Stimulated activated CD4-positive, alpha-beta T cell treated with anti-CD3 and anti-CD28 coated beads, Interleukin-12 subunit alpha, Interleukin-12 subunit beta, amount 100 ng/mL, for 24 hours (primary cell): ENCODE measurements around the gene PDZD7.
"Not testable (repeated sequence)": the region's sequence is repeated elsewhere in the genome, so short reads cannot be mapped to it uniquely, and the experiment has no call there.

Experiments
- DNase-seq, 2 experiments: peaks; one replicate each; pipeline ENCODE4 v3.0.0-alpha.2; 2020; ENCODE audit warnings: low read depth in 2 of 2

PDZD7 gene

DNA sequence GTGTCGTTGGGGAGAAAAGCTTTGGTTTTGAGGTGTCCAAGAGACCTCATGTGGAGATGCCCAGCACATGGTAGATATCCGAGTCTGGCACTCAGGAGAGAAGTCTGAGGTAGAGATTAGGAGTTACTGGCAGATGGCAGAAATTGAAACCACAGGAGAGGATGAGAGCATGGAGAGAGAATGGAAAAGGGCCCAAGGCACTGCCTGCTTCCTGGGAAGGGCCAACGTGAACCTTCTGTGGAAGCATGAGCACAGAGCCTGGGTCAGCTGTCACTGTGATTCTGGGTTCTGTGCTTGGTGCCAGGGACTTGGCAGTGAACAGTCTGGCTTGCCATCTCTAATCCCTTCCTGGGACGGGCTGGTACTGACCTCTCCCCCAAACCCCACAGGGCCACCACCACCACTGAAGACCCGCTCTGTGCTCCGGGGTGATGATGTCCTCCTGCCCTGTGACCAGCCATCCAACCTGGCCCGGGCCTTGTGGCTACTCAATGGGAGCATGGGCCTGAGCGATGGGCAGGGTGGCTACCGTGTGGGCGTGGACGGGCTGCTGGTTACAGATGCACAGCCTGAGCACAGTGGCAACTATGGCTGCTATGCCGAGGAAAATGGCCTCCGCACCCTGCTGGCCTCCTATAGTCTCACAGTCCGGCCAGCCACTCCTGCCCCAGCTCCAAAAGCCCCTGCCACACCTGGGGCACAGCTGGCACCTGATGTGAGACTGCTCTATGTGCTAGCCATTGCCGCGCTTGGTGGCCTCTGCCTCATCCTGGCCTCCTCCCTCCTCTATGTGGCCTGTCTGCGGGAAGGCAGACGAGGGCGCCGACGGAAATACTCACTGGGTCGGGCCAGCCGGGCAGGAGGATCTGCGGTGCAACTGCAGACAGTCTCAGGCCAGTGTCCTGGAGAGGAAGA, 47.8 kb downstream of the PDZD7 start:
- no peak for DNase-seq

DNA sequence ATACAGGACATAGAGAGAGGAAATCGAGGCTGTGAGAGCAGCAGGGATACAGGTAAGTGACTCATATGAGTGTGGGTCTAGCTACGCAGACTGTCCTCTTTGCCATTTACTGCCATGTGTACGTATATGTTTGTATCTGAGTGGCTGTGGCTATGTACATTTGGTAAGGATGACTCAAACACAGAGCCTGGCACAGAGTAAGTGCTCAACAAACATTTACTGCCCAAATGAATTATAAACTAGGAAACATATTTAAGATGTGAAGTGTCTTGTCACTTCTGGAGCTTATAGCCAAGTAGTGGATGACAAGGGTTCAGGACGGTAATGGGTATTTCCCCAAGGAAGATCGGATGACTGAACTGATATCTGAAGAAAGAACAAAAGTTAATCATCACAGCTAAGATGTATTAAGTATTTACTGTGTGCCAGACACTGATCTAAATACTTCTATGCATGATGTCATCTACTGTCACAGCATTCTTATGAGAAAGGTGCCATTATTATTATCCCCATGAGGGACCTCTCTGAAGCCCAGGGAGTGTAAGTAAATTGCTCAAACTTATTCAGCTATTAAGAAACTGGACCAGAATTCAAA, 49.7 kb downstream of the PDZD7 start:
- DNase-seq, result no peak

DNA sequence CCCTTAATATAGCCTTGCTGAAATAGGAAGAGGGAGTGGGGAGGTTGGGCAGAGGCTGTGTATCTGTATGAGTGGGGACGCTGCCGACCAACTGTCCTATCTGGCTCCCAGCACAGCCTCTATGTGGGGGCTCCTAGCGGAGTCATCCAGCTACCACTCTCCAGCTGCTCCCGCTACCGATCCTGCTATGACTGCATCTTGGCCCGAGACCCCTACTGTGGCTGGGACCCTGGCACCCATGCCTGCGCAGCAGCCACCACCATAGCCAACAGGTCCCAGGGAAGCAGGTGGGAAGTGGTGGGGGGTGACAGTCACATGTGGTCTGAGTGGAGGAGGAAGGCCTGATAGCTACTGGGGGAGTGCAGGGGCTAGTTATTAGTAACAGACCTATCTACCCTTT, 50.2 kb downstream of the PDZD7 start:
- DNase-seq, result no peak

DNA sequence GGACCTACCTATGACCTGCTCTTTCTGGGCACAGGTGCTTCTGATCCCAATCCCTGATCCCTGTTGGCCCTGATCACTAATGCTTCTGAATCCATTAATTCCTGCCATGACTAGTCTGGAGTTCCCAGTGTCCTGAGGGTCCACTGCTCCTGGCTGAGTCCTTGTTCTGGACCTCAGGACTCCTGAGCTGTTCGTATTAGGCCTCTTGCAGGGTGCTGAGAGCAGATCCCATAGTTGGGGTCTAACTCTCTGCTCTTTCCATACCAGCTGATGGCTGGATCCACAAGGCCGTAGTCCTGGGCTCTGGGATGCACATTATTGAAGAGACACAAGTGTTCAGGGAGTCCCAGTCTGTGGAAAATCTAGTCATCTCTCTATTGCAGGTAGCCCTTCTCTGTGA, 50.6 kb downstream of the PDZD7 start:
- DNase-seq, result no peak

DNA sequence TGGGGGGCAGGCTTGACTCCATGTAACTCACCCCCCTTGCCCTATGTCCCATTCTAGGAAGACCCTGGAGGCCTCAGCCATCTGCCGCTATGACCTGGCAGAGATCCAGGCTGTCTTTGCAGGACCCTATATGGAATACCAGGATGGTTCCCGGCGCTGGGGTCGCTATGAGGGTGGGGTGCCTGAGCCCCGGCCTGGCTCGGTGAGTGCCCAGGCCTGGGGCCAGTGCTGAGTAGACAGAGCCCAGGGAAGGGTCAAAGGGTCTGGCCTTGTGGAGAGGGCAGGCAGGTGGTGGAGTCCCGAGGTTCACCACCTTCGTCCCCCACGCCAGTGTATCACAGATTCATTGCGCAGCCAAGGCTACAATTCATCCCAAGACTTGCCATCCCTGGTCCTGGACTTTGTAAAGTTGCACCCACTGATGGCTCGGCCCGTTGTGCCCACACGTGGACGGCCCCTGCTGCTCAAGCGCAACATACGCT, 51.1 kb downstream of the PDZD7 start:
- DNase-seq, result no peak

DNA sequence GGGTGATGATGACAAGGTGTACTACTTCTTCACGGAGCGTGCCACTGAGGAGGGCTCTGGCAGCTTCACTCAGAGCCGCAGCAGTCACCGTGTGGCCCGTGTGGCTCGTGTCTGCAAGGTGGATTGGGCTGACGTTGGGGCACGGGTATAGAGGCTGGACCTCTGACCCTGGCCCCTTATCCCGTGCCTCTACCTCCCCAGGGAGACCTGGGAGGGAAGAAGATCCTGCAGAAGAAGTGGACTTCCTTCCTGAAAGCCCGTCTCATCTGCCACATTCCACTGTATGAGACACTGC, 52.1 kb downstream of the PDZD7 start:
- no peak for DNase-seq

DNA sequence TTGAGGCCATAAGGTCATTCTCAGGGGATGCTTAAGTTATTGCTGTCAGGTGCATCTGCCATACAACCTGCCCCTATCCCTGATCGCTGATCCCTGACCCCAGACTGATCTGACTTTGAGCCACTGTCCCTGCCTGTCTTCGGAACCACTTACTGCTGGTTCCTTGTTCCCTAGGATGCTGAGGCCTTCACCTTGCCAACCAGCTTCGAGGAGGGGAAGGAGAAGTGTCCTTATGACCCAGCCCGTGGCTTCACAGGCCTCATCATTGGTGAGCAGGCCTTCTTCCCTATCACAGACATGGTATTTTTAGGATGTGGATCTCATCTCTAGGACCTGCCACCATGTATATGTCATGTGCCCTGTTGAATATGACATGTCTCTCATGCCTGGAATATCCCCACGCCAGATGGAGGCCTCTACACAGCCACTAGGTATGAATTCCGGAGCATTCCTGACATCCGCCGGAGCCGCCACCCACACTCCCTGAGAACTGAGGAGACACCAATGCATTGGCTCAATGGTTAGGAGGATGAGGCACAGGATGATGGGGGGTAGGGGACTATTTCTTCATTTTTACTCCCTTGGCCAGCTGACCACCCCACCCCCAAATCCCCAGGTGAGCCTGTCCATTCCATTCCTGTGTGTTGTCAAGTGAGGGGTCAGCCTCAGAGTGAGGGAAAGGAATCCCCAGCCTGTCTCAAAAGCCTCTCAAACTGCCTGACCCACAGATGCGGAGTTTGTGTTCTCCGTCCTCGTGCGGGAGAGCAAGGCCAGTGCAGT, 52.6 kb downstream of the PDZD7 start:
- DNase-seq, result no peak

DNA sequence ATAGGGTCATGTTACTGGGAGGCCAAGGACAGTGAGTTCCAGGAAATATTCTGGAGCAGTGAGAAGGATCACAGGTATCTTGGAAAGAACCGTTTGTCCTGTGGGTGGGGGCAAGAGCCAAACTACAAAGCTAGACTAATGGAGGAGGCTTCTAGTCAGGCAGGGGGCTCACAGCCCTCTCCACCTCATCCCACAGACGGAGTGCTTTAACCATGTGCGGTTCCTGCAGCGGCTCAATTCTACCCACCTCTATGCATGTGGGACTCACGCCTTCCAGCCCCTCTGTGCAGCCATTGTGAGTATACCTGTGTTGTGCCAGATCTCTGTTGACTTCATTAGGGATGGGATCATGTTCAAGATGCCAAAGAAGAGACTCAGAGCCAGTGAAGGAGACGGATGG, 53.5 kb downstream of the PDZD7 start:
- no peak for DNase-seq

DNA sequence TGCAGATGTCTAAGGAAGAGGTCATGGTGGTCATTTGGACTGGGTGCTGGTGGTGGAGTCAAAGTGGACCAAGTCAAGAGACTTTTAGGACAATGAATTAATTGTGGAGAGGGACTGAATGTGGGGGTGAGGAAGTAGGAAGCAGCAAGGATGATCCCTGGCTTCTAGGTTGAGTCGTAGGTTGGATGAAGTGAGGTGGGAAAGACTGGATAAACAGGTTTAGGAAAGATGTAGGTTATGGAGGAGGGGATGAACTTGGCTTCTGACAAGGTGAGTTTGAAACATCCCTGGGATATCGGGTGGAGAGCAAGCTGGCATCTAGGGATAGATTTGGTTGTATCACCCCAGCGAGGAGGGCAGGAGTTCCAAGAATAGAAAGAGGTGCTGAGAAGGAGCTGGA, 54.0 kb downstream of the PDZD7 start:
- DNase-seq, result no peak

DNA sequence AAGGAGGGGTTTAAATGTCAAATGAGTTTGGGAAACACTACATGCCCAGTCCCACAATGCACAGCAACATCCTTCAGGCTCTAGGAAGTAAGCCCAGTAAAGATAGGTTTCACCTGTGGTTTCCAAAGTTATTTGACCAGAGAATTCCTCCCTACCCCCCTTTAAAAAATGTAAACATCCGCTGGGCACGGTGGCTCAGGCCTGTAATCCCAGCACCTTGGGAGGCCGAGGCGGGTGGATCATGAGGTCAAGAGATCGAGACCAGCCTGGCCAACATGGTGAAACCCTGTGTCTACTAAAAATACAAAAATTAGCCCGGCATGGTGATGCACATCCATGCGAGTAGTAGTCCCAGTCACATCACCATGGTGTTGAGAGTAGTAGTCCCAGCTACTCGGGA, 55.5 kb downstream of the PDZD7 start:
- not testable (repeated sequence) for DNase-seq

DNA sequence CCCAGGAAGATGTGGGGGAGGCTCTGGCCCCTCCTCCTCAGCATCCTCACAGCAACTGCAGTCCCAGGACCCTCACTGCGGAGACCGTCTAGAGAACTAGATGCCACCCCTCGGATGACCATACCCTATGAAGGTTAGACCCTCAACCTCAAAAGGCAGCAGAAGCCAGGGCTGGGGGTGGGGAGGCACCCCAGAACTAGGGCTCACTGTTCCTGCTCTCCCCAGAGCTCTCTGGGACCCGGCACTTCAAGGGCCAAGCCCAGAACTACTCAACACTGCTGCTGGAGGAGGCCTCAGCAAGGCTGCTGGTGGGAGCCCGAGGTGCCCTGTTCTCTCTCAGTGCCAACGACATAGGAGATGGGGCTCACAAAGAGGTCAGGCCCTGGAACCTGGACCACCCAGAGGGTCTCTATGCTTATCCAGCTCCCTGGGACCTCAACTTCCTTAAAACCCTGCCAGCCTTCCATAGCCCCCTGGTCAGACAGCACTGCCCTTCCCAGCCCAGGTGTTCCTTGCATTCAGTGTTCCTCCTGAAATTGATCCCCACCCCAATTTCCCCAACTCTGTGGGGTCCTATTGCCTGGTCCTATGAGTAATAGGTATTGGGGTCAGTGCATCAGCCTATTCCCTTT, 57.9 kb downstream of the PDZD7 start:
- DNase-seq, result no peak

DNA sequence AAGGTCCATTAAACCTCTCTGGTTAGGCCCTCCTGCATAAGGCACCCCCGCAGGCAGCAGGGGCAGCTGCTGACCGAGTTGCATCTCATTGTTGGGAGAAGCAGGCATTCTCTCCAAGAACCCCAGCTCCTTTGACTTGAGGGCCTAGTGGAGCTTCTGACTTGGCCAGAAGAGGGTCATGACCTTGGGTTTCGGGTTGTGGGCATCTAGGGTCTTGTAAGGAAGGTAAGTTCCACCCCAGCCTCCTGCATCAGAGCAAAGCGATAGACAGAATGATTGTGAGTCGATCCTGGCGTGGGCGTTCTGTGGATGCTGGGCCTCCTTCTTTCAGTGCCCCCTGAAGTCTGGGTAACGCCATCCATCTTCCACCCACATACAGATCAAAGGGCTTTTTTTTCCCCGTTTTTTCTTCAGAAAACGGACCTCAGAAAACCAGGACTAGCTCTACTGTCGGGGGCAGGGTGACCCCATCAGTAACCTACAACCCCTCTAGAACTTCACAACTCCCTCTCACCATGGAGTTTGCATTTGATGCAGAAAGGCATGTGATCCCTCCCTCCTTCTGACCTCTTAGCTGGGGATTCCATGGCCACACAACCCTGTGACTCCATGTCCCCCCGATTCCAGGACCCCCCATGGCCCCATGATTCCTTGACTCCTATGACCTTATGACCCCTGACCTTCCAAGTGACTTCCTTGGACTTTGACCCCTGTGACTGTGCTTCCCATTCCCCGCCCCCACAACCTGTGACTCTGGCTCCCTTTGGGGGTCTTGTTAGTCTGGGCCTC, 58.6 kb downstream of the PDZD7 start:
- DNase-seq, result no peak

DNA sequence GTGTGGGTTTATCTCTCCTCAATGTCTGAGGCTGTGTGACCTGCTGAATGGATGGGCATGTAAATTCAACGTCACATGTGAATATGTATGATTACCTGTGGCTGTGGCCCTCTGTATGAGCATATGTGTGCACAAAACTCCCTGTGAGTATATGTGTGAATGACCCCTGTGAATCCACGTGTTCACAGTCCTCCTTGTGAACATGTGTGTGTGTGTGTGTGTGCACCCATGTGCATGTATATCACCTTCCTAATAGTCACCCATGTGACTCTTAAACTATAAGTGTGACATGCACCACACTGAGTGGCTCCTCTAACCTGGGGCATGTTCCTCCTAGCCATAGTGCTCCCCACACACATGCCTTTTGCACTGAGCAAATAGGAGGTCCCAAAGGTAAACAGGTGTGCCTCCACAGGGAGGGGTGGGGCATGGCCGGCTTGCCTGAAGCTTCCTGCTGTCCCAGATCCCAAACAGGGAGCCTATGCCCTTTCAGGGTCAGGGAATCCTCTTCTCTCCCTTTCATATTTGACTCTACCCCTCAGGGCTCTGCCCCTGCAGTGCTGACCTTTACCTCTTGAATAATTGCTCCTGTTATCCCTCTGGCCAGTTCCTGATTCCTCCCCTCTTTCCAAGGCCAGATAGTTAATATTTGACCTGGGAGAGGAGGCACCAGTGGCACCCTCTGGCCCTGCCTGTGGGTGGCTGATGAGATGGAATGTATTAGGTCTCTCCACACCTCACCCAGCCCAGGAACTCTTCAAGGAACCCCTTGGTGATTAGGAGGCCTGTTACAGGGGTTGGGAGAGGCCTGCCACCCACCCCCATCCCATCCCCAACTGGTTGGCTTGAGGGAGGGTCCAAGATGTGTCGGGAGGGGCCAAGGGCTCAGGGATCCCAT, 59.8 kb downstream of the PDZD7 start:
- no peak for DNase-seq

DNA sequence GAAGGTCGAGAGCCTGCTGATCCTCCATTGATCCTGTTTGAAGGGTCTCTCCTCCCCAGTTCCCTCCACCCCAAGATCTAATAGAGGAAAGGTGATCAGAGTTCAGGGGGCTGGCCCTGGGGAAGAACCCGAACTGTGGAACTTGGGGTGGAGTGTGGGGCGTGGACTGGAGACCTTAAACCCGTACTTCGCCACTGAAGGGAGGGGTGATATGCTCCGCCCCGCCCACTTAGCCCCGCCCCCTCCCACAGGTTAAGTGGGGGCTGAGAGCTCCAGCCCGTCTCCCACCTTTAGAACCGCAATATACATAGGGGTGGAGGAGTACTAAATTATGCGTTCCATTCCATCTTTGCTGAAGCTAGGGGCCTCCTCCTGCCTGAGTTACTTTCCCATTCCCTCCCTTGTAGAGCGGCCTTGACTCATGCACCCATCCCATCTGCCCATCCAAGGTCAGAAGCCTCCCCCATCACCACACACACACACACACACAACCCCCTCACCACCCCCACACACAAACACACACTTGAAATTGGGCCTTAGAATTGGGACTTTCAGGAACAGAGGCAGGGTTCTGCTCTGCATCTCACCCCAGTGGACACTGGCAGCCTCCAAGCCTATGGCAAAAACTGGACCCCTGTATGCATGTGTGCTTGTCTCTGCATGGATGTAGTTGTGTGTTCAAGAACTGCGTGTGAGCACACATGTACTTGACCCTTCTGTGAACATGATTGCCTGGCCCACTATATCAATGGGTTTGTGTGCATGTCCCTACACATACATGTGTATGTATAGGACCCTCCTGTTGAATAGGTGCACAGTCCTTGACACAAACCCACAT, 60.6 kb downstream of the PDZD7 start:
- DNase-seq, result no peak

DNA sequence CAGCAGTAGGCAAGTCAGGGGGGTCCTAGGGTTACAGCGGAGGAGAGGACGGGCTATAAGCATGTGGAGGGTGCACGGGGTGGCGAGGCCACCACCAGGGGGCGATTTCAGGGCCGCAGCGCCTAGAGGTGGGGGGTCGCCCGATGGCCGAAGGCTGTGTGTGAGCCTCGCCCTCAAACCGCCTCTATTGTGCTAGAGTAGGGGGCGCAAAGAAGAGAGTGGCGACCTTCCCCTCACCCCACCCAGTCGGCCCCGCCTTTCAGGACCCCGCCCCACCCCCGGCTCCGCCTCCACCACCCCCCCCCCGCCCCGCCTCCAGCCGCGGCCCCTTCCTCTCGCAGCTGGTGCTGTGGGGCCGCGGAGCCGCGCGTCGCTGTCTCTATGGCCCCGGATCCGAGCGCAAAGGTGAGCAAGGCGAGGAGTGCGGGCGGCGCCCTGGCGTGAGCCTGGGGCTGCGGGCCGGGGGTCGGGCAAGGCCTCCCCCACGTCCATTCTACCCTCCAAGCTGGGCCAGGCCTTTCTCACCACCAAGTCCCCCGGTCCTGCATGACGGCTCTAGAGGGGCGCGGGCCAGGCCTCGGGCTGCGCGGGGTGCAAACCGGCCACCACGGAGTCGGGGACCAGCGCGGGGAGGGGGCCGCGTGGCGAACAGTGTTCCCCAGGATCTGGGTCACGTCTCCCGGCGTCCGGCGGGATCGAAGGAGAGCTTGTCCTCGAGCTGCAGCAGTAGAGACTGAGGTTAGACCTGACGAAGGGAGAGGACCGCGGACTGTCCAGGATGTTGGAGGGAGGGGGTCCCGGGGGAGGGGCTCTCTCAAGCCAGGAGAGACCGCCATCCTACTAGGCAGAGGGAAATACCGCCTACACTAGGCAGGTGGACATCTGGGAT, 61.5 kb downstream of the PDZD7 start, which contains the start of gene SEMA4G:
Gene SEMA4G, plus strand, starts transcription at position 318 of the 889 bp plus-strand sequence. CDS start 3,409 bp downstream, outside the sequence.
- peak in 1 of 2 experiments; percentile 22 for DNase-seq

DNA sequence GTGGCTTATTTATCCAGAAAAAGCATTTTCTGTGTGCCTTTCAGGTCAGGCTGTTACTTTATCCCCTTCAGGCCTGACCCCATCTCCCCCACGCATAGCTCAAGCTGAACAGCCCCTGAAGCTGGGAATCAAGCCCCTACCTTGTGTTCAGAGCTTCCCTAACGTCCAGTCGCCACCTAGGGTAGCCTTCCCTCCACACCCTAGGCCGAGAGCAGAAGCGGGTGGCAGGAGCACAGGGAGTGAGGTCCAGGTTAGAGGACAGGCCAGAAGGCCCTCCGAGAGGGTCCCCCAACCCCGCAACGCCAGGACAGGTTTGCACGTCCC, 62.1 kb downstream of the PDZD7 start:
- no peak for DNase-seq

DNA sequence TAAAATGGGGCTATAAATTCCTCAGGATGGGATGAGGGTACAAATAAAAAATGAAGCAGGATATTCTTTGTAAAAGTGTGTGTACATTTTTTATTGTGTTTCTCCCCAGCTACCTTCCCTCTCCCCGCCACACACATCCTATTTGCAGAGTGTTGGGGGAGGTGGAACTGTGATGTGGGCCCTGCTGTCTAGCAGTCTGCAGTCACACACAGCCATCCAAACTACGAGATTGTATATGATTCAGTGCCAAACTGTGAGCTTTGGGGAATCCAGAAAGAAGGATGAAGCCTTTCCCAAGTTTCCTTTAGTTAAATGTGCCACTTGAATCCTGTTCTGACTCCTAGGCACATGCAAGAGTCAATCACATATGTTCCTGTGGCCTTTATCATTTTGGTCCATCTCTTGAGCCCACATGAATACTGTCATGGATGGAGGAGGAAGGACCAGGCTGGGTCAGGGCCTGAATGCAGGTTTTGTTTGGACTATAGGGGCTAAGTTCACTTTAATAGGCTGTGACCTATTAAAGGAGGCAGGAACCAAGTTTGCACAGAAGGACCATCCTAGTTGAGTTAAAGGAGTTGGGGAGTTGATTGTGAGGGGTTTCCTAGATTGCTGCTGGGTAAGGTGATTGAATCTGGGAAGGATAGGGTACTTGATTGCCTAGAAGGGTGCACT, 62.7 kb downstream of the PDZD7 start:
- DNase-seq, result no peak

DNA sequence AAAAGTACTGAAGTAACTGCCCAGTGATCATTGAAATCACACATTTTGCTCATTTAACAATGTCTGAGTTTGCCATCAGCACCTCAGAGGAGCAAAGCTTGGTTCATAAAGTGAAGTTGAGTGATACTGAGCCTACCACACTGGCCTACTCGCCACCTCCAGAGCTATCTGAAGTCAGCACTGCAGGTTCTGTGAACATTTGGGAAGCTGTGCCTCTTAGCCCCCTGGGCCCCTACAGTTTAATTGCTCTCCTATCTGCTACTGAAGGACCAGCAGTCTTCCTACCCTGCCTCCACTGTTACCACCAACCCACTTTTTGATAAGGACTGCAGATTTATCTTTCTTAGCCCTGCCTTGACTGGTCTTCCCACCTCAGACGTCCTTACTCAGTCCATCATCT, 63.6 kb downstream of the PDZD7 start:
- no peak for DNase-seq
